Endometrial microvascular endothelial cells (primary cell): ENCODE data around the gene INTS7. TPM values are rescaled to one million over a fixed set of nuclear protein-coding genes. Genes with fewer than 3 reads are reported as not detected.
"Not testable (repeated sequence)": the region's sequence is repeated elsewhere in the genome, so short reads cannot be mapped to it uniquely, and the experiment has no call there.

Experiments
- in situ Hi-C: cut with HindIII; loops from 2 replicates; pipeline ENCODE4 v1.10.0; 2017; ENCODE audit warnings: low sequenced_read_pairs, low pct_unique_long_range_greater_than_20kb; ENCODE audit errors: inconsistent ontology term
- total RNA-seq: library from RNA; depleted of rRNA; stranded (reverse); fragments of >200 nt; gene quantifications from one replicate; pipeline ENCODE4 v1.2.3, GENCODE V29; 2015; ENCODE audit errors: inconsistent ontology term

Gene INTS7
- total RNA-seq, 1 donor from 2014 or later: 19.4 TPM

DNA sequence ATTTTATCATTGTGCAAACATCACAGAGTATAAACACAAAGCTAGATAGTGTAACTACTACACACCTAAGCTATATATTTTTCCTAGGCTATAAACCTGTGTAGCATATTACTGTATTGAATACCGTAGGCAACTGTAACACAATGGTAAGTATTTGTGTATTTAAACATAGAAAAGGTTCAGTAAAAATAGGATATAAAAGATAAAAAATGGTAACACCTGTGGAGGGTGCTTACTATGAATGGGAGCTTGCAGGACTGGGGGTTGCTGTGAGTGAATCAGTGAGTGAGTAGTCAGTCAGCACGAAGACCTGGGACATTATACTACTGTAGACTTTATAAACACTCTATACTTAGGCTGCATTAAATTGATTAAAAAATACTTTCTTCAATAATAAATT lies 4.3 kb upstream of the INTS7 start:
- in situ Hi-C loops: no loop called here

DNA sequence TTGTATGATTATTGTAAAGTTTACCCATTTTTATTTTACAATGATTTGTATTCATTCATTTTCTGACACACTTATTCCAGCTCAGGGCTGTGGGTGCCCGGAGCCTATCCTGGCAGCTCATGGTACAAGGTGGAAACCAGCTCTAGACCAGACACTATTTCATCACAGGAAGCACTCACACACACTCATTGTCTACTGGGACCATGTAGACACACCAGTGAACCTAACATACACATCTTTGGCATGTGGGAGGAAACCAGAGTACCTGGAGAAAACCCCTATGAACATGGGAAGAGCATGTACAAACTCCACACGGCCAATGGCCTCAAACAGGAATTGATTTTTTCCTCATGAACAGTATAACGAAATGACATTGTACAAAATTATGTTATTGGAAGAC lies 2.5 kb upstream of the INTS7 start:
- in situ Hi-C loops: no loop called here

DNA sequence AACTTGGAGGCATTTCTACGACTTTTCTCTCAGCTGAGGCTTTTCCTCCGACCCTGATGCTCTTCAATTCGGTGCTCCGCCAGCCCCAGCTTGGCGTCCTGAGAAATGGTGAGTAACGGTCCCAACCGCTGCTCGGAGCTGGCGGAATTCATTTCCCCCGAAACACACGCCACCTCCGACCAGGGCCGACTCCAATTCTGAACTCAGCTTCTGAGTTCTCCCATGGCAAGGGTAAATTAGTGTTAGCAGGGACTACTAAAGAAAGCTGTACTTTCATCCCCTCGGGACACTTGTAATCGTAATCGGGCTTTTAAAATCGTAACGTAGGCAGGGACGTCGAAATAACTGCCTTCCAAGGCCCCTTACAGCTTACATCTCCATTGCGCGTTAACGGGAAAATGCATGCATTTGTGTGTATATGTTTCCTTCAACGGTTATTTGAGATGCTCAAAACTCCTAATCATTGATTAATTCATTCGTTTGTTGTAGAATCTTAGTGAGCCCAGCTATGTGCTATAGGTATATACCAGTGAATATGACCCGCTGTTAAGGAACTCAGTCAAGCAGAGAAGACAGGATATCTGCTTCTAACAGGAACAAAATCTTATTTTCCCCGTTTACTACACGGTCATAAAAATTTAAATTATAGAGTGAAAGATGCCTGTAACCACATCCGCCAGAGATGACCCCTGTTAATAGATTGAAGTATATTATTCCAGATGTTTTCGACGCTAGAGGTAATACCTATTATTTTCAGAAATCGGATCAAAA lies 663 bp upstream of the INTS7 start:
- in situ Hi-C loops: no loop called here

DNA sequence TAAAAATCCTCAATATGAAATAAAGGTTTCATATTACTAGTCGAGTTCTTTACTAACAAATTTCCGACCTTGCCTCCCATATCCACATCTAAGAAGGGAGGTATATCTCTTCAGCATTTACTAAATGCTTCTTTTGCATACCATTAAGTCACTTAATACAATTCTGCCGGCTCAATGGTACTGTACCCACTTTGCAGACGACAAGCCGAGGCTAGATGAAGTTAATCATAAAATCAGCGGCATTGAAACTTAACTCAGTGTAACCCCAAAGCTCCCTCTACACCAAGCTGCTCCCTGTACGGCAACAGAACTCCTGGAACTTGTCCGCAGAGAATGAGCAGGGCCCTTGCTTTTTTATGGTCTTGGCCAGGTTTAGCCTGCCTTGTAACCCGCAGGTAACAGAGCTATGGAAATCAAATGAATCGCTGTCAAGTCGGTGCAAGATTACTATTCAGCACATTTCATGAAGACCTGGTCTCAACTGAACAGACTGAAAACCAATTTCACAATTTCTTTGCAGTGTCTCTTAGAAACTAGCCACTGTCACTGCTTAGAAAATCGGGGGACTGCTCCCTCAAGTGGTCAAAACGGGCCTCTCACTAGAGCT lies 738 bp downstream of the INTS7 start:
- in situ Hi-C loops: no loop called here

DNA sequence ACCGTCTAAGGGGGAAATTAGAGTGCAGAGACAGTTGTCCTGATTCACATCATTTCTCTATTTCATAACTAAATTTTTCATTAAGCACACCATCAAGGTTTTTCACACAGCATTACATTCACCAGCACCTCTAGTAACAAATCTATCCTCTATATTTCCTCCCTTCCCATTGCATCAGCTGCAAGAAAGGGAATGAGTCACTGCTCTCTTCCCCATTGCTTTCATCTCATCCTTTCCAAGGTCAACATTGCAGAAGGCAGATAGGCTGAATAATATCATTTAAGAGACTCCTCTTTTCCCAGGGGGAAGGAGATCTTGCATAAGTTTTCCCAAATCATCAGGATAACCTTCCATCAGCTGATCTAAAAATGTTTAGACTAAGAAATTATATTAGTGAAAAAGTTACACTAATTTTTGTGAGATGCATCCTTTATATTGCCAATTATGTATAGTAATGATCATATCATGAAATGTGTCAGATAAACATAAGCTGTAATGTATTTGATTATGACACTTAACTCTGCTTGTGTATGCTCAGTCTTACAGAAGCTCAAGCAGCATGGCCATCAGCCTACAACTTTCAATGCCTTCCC lies 4.3 kb downstream of the INTS7 start:
- in situ Hi-C loops: no loop called here

DNA sequence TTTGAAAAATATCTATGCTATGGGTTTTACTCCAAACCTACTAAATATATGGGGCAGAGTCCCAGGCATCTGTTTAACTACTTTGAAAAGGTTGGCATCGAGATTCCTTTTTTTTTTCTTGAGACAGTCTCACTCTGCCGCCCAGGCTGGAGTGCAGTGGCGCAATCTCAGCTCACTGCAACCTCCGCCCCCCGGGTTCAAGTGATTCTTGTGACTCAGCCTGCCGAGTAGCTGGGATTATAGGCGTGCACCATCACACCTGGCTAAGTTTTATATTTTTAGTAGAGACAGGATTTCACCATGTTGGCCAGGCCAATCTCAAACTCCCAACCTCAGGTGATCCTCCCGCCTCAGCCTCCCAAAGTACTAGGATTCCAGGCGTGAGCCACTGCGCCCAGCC lies 7.6 kb downstream of the INTS7 start:
- in situ Hi-C loops: not testable (repeated sequence)

DNA sequence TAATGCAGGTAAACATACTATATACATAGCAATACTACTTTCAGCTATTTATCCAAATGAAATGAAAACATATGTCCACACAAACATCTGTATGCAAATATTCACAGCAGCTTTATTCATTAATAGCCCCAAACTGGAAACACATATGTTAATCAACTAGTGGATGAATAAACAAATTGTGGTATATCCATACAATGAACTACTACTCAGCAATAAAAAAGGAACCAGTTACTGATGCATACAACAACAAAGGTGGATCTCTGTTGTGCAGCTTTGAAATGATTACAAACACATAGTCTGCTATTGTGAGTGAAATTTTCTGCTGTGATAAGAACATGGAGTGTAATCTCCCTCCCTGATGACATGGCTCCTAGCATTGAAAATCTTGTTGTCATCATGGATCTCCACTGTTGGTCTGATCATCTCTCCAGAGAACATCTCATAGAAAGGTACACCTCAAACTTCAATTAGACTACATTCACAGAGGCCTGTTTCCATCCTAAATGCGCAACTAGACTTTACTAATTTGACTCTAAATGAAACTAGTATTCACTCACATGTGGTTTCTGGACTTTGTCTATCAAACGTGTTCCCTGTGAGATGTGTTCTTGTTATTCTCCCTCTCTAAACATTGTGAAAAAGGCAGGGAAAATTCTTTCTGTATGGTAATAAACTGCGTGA lies 10.7 kb downstream of the INTS7 start:
- in situ Hi-C loops: no loop called here

DNA sequence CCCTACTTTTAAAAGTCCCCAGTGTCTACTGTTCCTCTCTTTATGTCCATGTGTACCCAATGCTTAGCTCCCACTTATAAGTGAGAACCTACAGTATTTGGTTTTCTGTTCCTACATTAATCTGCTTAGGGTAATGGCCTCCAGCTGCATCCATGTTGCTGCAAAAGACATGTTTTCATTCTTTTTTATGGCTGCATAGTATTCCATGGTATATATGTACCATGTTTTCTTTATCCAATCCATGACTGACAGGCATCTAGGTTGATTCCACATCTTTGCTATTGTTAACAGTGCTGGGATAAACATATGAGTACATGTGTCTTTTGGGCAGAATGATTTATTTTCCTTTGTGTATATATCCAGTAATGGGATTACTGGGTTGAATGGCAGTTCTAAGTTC lies 12.4 kb downstream of the INTS7 start:
- in situ Hi-C loops: not testable (repeated sequence)

DNA sequence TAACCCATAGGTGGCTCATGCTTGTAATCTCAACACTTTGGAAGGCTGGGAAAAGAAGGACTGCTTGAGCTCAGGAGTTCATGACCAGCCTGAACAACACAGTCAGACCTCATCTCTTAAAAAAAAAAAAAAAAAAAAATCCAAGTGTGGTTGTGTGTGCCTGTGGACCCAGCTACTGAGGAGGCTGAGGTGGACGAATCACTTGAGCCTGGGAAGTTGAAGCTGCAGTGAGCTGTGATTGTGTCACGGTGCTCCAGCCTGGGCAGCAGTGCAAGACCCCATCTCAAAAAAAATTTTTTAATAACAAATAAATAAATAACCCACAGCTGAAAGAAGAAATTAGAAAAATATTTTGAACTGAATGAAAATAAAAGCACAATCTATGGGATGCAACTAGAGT lies 13.8 kb downstream of the INTS7 start:
- in situ Hi-C loops: no loop called here

DNA sequence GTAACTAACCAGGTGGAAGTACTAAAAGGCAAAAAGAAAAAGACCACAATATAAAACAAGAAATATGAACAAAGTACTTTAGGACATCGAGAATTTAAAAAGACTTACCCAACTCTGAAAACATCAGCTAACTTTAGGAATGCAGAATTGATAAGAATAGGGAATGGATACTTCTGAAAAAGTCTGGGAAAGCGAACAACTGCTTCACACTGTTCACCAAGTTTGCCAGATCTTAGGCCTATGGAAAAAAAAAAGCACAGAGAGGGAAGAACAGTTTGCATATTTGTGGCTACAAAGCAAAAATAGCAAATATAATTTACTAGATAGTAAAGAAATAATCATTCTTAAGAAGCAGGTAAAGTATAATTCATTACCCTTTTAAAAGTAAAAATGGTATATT lies 14.4 kb downstream of the INTS7 start:
- in situ Hi-C loops: no loop called here

DNA sequence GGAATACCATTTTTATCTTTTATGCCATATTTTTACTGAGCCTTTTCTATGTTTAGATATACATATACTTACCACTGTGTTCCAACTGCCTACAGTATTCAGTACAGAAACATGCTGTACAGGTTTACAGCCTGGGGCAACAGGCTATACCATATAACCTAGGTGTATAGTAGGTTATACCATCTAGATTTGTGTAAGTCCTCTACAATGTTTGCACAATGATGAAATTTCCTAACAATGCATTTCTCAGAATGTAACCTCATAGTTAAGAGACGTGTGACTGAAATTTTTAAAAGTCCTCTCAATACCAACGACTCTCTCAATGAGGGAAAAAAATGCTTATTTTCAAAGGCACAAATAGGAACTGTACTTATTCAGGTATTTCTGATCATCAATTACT lies 21.7 kb downstream of the INTS7 start:
- in situ Hi-C loops: no loop called here

DNA sequence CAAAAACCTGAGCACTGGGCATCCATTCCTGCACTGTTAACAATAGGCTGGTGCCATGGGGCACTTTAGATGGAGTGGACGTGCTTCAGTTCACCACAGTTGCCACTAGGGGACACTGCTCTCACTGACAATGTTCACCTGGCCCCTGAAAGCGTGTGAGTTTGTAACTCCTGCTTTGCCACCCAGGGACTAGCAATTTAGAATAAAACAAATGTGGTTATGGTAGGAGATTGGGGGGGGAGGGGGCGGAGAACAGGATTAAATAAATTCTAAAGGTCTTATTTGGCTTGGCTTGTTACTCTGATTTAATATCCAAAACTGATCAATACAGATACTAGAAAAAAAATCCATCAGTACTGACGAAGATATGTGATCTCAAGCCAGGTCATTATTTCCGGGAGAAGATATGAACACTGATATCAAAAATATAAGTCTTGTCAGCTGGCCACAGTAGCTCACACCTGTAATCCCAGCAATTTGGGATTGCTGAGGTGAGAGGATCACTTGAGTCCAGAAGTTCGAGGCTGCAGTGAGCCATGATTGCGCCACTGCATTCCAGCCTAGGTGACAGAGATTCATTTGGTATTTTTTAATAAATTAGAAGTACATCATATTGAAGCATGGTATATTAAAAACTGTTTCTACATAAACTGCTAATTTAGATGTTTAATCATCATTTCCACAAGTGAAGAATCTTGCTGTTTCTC lies 23.2 kb downstream of the INTS7 start:
- in situ Hi-C loops: no loop called here

DNA sequence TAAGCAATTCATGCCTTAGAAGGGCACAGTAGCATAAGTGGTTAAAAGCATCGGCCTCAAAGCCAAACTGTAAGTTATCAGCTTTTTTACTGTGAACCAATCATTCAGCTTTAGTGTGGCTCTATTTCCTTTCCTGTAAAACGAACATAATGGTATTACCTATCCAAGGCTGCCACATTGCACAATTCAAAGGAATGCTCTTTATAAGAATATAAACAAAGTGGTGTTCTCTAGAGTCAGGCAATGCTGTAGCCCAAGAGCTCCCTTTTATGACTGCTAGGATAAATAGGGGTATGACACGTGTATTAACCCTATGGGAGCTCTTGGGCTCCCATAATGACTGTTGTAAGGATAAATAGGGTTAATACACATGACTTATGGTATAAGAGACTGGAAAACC lies 25.4 kb downstream of the INTS7 start:
- in situ Hi-C loops: no loop called here

DNA sequence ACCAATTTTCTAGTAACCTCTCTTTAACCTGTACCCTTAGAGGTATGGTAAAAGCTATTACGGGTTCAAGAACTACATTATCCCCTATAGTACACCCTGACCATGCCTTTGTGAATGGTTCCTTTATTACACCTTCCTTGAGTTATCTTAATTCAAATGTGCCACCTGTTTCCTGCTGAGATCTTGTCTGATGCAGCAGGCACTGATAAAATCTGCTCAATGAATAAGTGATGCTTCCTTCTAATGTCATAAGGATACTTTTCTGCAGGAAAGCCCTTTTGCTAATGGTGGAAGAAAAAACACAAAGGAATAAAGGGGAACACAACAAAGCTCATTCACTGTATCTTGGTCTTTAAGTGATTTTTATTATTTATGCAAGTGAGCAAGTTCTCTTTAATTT lies 25.8 kb downstream of the INTS7 start:
- in situ Hi-C loops: no loop called here

DNA sequence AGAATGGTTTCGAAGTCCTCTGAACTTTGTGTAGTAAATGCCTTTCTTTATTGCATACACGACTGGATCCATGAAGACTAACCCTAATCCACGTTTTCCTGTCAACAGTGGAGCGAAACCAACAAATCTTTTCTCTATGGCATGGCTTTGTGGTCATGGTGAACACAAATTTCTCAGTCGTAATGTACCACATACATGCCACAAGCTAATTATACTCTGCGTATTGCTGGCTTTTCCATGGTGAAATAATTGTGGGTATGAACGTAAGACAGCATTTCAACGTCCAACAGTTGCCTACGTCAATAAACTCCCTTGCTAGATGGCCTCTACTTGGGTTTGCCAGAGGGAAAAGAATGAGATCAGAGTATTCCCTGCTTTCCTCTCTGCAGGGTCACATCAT lies 27.5 kb downstream of the INTS7 start:
- in situ Hi-C loops: no loop called here

DNA sequence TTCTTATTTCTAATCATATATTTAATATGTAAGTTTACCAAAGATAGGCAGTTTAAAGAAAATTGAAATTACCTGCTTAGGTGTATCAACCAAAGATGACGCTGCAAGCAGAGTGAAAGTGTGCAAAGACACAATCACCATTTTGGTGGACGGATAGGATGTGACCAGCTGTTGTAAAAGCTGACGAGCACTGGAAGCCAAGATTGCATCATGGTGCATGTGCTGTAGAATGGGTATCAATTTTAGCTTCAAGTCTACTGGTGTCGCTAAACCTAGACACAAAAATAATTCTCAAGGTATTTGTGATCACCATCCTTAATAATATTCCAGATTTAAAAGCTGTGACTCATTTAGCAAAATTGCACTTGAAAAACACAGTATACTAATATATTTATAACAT lies 28.2 kb downstream of the INTS7 start:
- in situ Hi-C loops: no loop called here

DNA sequence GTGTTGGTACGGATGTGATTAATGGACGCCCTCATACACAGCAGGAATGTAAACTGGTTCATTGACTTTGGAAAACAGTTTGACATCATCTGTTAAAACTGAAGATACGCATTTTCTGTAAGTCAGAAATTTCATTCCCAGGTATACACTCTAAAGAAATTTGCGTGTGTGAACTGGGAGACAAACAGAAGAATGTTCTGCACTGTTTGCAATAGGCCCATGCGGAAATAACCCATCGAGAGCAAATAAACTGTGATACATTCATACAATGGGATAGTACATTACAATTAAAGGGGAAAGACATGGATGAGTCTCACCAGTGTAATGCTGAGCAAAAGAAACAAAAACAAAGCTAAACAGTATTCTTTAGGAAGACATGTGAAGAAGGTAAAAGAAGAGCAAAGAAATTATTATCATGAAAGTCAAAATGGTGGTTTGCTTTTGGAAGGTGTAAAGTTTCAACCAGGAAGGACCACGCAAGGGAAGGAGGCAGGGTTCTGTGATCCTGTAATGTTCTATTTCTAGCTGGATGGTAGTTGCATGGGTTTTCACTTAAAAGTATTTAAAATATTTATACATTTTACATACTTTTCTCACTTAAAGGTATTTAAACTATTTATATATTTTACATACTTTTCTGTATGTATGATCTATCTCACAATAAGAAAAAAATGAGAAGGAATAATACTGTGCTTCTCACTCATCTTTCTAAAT lies 30.3 kb downstream of the INTS7 start:
- in situ Hi-C loops: no loop called here

DNA sequence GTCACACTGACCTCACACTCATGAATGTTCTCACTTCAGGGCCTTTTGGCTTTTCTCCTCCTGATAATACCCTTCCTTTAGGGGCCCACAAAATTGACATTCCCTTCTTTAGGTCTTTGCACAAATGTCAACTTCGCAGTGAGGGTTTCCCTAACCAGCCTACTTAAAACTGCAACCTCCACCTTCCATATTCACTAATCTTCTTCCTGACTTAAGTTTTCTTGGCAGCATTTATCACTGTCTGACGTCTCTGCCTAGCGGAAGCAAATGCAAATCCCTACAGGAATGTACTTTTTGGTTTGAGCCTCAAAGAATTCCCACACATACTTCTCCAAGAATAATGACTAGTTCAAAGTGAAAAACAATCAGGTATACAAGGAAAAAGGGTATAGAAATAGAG lies 32.8 kb downstream of the INTS7 start:
- in situ Hi-C loops: no loop called here

DNA sequence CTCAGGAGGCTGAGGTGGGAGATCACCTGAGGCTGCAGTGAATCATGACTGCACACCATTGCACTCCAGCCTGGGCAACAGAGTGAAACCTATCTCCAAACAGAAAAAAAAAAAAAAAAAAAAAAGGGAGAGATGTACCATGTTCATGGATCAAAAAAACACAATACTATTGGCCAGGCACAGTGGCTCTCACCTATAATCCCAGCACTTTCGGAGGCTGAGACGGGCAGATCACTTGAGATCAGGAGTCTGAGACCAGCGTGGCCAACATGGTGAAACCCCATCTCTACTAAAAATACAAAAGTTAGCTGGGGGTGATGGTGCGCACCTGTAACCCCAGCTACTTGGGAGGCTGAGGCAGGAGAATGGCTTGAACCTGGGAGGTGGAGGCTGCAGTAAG lies 37.9 kb downstream of the INTS7 start:
- in situ Hi-C loops: not testable (repeated sequence)
